Activated B cell treated with CpG ODN at 0.5 μM for 24 hours (primary cell): Measurements from ENCODE around the gene PMPCB. TPM values are rescaled to one million over a fixed set of nuclear protein-coding genes. Genes with fewer than 3 reads are reported as not detected.
A peak's percentile ranks its signal among the peaks of the same experiment; 100 is the strongest.

Experiments
- ATAC-seq: fragments of 200-7000 bp; cut with Tn5 transposase; one replicate; pipeline ENCODE4 v1.10.0; 2021; ENCODE audit warnings: low read depth, mild to moderate bottlenecking, moderate library complexity
- CTCF ChIA-PET: fragments of 350-600 bp; sonication (Branson Sonifier 250); formaldehyde crosslinking; loops from one replicate; lab custom pipeline; 2021; ENCODE audit warnings: antibody characterized with exemption; lab: Charles Lee
- POLR2A ChIA-PET: fragments of 350-600 bp; sonication (Branson Sonifier 250); formaldehyde crosslinking; loops from one replicate; lab custom pipeline; 2021; ENCODE audit warnings: antibody characterized with exemption; lab: Charles Lee
- DNase-seq: peaks from one replicate; pipeline ENCODE4 v3.0.0; 2022
- H3K27ac Mint-ChIP-seq: one replicate; pipeline ENCODE4 v1.8.0; 2020; ENCODE audit warnings: mixed read lengths
- H3K27me3 Mint-ChIP-seq: one replicate; pipeline ENCODE4 v1.8.0; 2021; ENCODE audit warnings: mixed read lengths
- H3K36me3 Mint-ChIP-seq: one replicate; pipeline ENCODE4 v1.8.0; 2021; ENCODE audit warnings: low read depth, mixed read lengths
- H3K4me1 Mint-ChIP-seq: one replicate; pipeline ENCODE4 v1.8.0; 2021; ENCODE audit warnings: mixed read lengths
- H3K4me3 Mint-ChIP-seq: one replicate; pipeline ENCODE4 v1.8.0; 2020; ENCODE audit warnings: mild to moderate bottlenecking, mixed read lengths
- H3K9me3 Mint-ChIP-seq: one replicate; pipeline ENCODE4 v1.8.0; 2020; ENCODE audit warnings: mixed read lengths
- intact Hi-C: fragments of 100-400 bp; cut with micrococcal nuclease; formaldehyde crosslinking; loops from one replicate; pipeline ENCODE4 v1.15.1; 2024
- total RNA-seq: library from RNA; stranded (reverse); gene quantifications from 2 replicates; pipeline ENCODE4 v1.2.3, GENCODE V29; 2022
- TF ChIP-seq, protein P1 (sequence below): fragments of 200-600 bp; IDR thresholded peaks from one replicate; pipeline ENCODE4 v1.8.0; 2022; ENCODE audit warnings: antibody characterized with exemption, mild to moderate bottlenecking

Gene PMPCB
- total RNA-seq, 1 donor from 2014 or later, result 80.8 TPM

DNA sequence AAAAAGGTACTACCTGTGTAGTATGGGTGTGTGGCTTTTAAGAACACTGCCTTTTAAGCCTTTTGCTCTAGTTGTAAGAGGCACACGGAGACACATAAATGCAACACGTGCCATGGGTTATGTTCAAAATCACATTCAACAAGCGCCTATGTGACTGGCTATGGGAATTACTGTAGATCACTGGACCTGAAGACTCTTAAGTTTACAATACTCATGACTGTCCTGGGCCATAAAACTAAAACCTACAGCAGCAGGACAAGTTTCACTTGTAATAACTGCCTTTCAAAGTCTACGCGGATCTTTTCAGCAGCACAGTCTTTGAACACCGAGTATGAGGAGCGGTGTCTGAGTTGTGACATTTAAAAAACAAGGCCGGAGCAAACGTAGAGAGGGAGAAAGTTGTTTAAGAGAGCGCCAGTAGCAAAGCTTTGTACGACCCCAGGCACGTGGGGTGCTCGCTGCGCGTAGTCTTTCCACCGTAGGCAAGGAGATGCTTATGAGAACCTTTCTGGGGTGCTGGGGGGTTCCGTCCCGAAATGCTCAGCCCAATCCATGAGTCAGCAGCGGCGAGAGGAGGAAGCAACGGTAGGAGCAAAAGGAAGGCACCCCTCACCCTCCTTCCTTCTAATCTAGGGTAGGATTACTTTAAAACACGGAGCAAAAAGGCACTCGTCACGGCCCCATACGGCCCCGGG, 46.7 kb downstream of the PMPCB start:
- H3K36me3 Mint-ChIP-seq, result peaks cover 46% of the 10 kb centered on the region
- POLR2A ChIA-PET, result interaction anchor here (0.7 to 1.3 kb wide), 2 partner anchors 21 to 38 kb away, joined by 3 to 4 read pairs; no protein-coding TSS in a partner anchor
- CTCF ChIA-PET, result interaction anchor here (0.6 kb wide), 1 partner anchor 101 kb away, joined by 3 read pairs; no protein-coding TSS in a partner anchor
- H3K27ac Mint-ChIP-seq, result peak overlapping the region; percentile 94
- H3K27me3 Mint-ChIP-seq, result no peaks in the 10 kb centered on the region
- peak; percentile 7 for ATAC-seq
- H3K4me3 Mint-ChIP-seq, result peak overlapping the region; percentile 99
- DNase-seq, result no peak
- no peaks in the 10 kb centered on the region for H3K9me3 Mint-ChIP-seq
- H3K4me1 Mint-ChIP-seq, result peaks cover 54% of the 10 kb centered on the region
- TF ChIP-seq, protein P1, sequence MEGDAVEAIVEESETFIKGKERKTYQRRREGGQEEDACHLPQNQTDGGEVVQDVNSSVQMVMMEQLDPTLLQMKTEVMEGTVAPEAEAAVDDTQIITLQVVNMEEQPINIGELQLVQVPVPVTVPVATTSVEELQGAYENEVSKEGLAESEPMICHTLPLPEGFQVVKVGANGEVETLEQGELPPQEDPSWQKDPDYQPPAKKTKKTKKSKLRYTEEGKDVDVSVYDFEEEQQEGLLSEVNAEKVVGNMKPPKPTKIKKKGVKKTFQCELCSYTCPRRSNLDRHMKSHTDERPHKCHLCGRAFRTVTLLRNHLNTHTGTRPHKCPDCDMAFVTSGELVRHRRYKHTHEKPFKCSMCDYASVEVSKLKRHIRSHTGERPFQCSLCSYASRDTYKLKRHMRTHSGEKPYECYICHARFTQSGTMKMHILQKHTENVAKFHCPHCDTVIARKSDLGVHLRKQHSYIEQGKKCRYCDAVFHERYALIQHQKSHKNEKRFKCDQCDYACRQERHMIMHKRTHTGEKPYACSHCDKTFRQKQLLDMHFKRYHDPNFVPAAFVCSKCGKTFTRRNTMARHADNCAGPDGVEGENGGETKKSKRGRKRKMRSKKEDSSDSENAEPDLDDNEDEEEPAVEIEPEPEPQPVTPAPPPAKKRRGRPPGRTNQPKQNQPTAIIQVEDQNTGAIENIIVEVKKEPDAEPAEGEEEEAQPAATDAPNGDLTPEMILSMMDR, result no peak
- intact Hi-C loops, result loop anchor here (1.0 to 10.0 kb wide), 4 partner anchors 47 to 595 kb away; partner anchors contain the start of genes ARMC10, FAM185A, FBXL13 and NAPEPLD

DNA sequence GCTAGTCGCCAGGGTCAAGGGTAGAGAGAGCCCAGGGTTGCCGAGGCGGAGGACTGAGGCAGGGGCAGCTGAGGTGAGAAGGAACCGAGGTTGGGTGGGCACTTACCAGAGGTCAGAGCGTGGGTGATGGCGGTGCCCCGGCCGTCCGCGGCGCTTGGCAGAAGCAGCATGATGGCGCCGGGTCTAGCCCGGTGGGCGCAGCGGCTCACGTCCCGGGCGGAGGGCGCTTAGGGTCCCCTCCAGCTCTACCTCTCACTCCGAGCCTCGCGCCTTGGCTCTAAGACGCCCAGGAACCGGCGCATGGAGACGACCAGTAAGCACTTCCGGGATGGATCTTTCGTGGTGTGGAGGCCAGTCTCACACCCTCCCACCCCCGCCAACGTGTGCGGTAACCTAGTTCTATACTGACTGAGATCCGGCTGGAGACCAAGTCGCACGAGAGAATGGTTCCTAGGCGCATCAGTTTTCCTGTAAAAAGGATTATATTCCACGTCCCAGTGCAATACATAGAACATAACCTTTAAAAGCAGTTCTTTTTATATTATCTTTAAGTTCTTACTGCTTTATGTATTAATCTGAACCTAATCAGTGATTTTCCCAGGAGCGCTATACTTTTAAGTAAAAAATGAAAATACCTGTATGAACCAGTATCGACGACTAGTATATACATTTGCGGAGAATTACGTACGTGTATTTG, 47.4 kb downstream of the PMPCB start, which contains the start of gene DNAJC2:
TSS of gene DNAJC2 (minus strand) at position 315 of the 697 bp plus-strand sequence. CDS start at position 170, 145 bp downstream.
- CTCF ChIA-PET, result interaction anchor here (0.6 kb wide), 1 partner anchor 102 kb away, joined by 3 read pairs; no protein-coding TSS in a partner anchor
- ATAC-seq, result peak; percentile 90
- H3K27me3 Mint-ChIP-seq, result no peaks in the 10 kb centered on the region
- DNase-seq, result peak; percentile 65
- TF ChIP-seq, protein P1, result no peak
- H3K9me3 Mint-ChIP-seq, result no peaks in the 10 kb centered on the region
- POLR2A ChIA-PET, result interaction anchor here (1.3 kb wide), 1 partner anchor 39 kb away, joined by 4 read pairs; no protein-coding TSS in a partner anchor
- peaks cover 60% of the 10 kb centered on the region for H3K4me1 Mint-ChIP-seq
- intact Hi-C loops, result loop anchor here (1.0 to 10.0 kb wide), 5 partner anchors 47 to 863 kb away; partner anchors contain the start of genes ARMC10, FAM185A, FBXL13 and NAPEPLD
- H3K4me3 Mint-ChIP-seq, result peak within 1 kb of the TSS; percentile 99
- H3K27ac Mint-ChIP-seq, result peak within 1 kb of the TSS; percentile 94
- H3K36me3 Mint-ChIP-seq, result peaks cover 42% of the 10 kb centered on the region

DNA sequence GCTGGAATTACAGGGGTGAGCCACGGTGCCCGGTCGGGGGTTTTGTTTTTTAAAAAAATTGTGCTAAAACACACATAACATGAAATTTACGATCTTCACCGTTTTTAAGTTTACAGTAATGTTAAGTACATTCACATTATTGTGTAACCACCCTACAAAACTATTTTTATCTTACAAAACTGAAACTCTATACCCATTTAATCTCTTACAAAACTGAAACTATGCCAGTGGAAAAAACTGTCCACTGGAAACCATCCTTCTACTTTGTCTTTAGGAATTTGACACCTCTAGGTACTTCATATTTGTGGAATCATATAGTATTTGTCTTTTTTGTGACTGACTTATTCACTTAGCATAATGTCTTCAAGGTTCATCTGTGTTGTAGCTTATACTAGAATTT, 49.2 kb downstream of the PMPCB start:
- TF ChIP-seq, protein P1, result no peak
- POLR2A ChIA-PET, result no interaction called here
- CTCF ChIA-PET, result no interaction called here

DNA sequence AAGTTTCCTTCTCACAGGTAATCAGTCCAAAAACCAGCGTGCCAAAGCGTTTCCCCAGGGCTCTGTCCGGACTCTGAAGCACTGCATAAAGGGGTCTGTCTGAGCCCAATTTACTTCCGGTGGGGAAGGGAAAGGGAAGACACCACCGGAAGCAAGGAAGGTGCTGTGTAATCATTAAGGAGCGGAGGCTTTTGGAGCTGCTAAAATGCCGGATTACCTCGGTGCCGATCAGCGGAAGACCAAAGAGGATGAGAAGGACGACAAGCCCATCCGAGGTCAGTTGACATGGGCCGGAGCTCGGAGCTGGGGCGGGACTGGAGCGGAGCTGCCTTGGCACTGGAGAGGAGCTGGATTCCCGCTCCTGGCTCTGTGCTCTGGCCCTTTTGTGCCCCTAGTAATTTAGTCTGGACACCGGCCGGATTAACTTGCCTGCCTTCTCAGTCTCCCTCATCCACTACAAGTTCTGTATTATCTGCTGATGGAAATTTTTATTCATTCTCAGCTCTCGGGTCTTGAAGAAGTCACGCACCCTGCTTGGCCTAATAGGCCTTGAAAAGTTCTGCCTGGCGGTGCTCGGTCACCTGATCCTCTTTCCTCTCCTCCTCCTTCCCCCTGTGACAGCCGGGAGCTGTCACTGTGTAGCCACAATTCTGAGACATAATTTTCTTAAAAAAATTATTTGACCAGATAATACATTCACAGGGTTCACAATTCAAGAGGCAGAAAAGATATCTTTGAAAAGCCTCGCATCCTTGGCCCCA, 50.5 kb downstream of the PMPCB start, which contains the start of gene PSMC2:
TSS of gene PSMC2 (plus strand) at position 137 of the 761 bp plus-strand sequence. CDS start at position 206, 69 bp downstream.
- intact Hi-C loops, result loop anchor here (1.0 to 10.0 kb wide), 4 partner anchors 59 to 860 kb away; partner anchors contain the start of genes ARMC10, FBXL13 and ORC5
- Mint-ChIP-seq H3K27ac (peak within 1 kb of the TSS; percentile 97), H3K9me3 (no peaks in the 10 kb centered on the region), H3K27me3 (no peaks in the 10 kb centered on the region), H3K4me3 (peak within 1 kb of the TSS; percentile 100), H3K4me1 (peaks cover 67% of the 10 kb centered on the region), H3K36me3 (peaks cover 36% of the 10 kb centered on the region)
- CTCF ChIA-PET, result no interaction called here
- ATAC-seq, result peak; percentile 60
- POLR2A ChIA-PET, result interaction anchor here (1.1 to 1.4 kb wide), 2 partner anchors 9 to 50 kb away, joined by 3 to 6 read pairs; partner anchors contain the start of gene PMPCB
- DNase-seq, result peak; percentile 71
- TF ChIP-seq, protein P1, result no peak

More for the DNA sequence above, 49.2 kb downstream of the PMPCB start:
- Mint-ChIP-seq H3K9me3 (no peaks in the 10 kb centered on the region), H3K36me3 (peaks cover 33% of the 10 kb centered on the region), H3K27me3 (no peaks in the 10 kb centered on the region), H3K27ac (no peak overlapping the region), H3K4me1 (peaks cover 67% of the 10 kb centered on the region), H3K4me3 (peak overlapping the region; percentile 19)
- no peak for DNase-seq
- no peak for ATAC-seq
- intact Hi-C loops, result loop anchor here (5.0 to 10.0 kb wide), 2 partner anchors 272 to 861 kb away; partner anchors contain the start of genes ARMC10, FBXL13 and ORC5
